Measurements from ENCODE around the gene HMCN1.

HMCN1 gene

DNA sequence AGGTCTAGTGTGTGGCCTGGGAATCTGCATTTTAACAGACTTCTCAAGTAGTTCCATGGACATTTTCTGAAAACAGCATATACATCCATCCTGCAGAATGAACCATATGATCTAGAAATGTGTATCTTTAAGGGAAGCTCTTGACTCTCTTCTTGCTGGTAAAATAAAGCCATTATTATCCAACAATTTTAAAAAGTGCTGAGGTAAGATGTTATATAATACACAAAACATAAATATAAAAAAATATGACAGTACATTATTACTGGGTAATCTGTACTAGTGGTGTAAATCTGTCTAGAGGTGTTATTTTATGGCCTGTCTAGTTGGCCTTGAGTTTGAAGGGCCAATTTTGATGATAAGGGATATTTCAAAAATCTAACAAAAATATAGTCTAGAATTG is 201.2 kb downstream of the HMCN1 start:
- no peak for DNase-seq (ENCODE audit: low read depth)
- no peak overlapping the region for H3K4me3 ChIP-seq (ENCODE audit: low read depth, low read length)
- TF ChIP-seq, protein P1, sequence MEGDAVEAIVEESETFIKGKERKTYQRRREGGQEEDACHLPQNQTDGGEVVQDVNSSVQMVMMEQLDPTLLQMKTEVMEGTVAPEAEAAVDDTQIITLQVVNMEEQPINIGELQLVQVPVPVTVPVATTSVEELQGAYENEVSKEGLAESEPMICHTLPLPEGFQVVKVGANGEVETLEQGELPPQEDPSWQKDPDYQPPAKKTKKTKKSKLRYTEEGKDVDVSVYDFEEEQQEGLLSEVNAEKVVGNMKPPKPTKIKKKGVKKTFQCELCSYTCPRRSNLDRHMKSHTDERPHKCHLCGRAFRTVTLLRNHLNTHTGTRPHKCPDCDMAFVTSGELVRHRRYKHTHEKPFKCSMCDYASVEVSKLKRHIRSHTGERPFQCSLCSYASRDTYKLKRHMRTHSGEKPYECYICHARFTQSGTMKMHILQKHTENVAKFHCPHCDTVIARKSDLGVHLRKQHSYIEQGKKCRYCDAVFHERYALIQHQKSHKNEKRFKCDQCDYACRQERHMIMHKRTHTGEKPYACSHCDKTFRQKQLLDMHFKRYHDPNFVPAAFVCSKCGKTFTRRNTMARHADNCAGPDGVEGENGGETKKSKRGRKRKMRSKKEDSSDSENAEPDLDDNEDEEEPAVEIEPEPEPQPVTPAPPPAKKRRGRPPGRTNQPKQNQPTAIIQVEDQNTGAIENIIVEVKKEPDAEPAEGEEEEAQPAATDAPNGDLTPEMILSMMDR (IDR thresholded peaks at IDR 0.05; ENCODE audit: control insufficient read depth, extremely low read depth, insufficient read depth), result no peak

DNA sequence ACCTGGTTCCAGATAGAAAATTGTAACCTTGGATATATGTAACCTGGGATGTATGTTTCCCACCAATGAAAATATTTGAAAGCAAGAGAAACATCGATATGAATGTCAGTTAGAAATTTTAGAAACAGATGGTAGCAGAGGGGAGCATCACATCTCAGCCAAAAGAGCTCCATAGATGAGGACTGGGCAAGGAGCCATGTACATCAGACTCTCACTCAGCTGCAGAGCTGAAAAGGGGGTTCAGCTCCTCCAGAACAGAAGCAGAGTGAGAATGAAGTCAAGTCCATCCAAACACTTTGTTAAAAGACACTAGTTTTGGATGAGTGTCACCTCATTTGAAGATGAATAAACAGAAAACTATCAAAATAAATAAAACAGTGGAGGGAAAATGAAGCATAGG is 202.4 kb downstream of the HMCN1 start:
- no peak for DNase-seq (ENCODE audit: low read depth)
- H3K4me3 ChIP-seq (ENCODE audit: low read depth, low read length), result no peak overlapping the region
- TF ChIP-seq, protein P1 (IDR thresholded peaks at IDR 0.05; ENCODE audit: control insufficient read depth, extremely low read depth, insufficient read depth), result no peak

DNA sequence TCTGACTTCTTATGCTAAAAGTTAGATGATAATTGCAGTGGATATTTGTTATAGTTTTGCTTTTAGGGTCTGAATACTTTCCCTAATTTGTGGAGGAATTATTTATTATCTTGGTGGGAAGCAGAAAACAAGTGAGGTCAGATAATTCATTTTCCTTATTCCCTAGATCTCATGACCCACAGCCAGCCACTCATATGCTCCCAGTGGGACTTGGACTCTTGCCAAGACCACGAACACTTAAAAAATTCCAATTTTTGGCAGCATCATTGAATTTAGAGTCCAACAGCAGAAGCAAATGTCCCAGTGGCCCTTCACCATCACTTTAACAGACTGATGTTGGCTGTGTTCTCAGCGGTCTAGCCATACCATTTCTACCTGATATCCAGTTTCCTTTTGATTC is 204.2 kb downstream of the HMCN1 start:
- no peak overlapping the region for H3K4me3 ChIP-seq (ENCODE audit: low read depth, low read length)
- no peak for DNase-seq (ENCODE audit: low read depth)
- TF ChIP-seq, protein P1 (IDR thresholded peaks at IDR 0.05; ENCODE audit: control insufficient read depth, extremely low read depth, insufficient read depth), result no peak

DNA sequence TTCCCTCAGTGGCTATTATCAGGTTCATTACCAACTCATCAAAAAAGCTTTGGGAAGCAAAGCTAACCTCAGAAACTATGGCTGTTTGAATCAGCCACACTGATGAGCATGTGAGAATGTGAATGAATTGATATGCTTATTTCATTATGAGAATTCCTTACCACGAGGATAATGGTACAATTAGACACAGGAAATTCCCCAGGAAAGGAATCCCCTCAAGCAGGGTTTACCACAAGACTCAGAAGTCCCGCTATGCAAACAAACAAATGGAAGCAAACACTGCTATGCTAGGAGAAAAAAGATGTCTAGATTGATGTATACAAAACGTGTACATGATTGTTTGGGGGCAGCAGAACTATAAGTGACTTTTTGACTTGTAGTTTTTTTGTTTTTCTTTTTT is 205.0 kb downstream of the HMCN1 start:
- no peak overlapping the region for H3K4me3 ChIP-seq (ENCODE audit: low read depth, low read length)
- TF ChIP-seq, protein P1 (IDR thresholded peaks at IDR 0.05; ENCODE audit: control insufficient read depth, extremely low read depth, insufficient read depth), result no peak
- no peak for DNase-seq (ENCODE audit: low read depth)

DNA sequence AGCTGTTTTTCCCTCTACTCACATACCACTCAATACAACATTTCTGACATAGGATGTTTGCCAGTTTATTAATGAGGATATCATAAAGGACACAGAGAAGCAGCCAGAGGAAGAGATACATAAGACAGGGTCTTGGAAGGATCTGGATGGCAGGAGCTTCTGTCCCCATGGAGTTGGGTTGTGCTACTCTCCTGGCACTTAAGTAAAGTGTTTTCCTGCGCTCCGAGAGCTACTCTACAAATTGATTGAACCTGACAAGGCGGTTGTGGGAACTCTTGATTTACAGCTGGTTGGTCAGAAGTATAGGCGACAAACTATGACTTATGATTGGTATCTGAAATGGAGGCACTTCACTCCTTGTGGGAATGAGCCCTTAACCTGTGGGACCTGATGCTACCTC is 208.8 kb downstream of the HMCN1 start:
- no peak for DNase-seq (ENCODE audit: low read depth)
- TF ChIP-seq, protein P1 (IDR thresholded peaks at IDR 0.05; ENCODE audit: control insufficient read depth, extremely low read depth, insufficient read depth), result no peak

DNA sequence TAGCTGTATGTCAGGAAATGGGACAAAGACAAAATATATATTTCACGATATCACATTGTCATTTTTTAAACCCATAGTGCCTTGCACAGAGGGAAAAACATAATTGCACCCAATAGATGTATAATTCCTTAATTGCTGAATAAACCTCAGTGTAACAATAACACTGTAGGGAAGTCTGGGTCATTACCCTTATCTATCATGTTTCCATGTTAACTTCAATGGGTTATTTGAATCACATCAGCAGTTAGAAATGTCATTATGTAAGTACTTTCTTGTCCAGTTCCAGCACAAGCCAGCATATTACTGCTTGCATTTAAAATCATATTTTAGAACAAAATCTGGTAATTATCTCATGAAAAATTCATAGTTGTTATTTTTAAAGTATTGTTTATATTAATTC is 222.7 kb downstream of the HMCN1 start:
- DNase-seq (ENCODE audit: low read depth), result no peak
- TF ChIP-seq, protein P1 (IDR thresholded peaks at IDR 0.05; ENCODE audit: control insufficient read depth, extremely low read depth, insufficient read depth), result no peak
- no peak overlapping the region for H3K4me3 ChIP-seq (ENCODE audit: low read depth, low read length)

More for the DNA sequence above, 208.8 kb downstream of the HMCN1 start:
- H3K4me3 ChIP-seq (ENCODE audit: low read depth, low read length), result no peak overlapping the region

Measured in LNCaP clone FGC (cell line).